Measurements from ENCODE around the gene CCDC148. TPM values are rescaled to one million over a fixed set of nuclear protein-coding genes. Genes with fewer than 3 reads are reported as not detected.
A peak's percentile ranks its signal among the peaks of the same experiment; 100 is the strongest.

CCDC148 gene
- total RNA-seq, 1 donor from 2014 or later, result 0.51 TPM

DNA sequence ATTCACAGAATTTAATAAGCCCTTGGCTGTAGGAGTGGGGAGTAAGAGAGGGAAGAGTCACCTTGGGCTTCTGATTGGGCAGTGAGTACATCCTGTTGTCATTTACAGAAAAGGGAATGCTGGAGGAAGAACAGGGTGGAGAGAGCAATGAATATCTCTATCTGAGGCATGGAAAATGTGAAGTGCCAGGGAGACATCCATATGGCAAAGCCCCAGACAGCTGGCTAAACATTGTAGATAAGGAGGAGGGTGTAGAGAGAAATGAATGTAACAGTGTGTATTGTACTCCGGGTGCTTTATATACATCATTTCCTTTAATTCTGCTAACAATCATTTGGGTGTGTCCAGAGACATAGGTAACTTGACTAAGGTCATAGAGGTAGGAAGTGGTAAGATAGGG, 251.3 kb downstream of the CCDC148 start:
- no peak for DNase-seq

DNA sequence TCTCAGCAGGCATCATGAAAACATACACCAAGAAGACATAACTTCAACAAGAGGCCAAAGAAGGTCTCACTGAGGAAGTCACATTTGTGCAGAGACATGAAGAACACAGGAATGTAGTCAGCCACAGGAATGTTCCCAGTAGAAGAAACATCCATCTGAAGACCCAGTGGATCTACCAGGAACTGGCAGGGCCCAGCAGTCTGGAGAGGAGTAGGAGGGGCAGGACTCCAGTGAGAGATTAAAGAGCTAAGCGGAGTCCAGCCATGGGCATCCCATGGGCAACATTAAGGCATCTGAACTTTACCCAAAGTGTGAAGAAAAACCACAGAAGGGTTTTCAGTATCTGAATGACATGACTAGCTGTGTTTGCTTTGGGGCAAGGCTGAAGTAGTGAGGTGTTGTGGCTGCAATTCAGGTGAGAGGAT, 251.8 kb downstream of the CCDC148 start:
- no peak for DNase-seq

DNA sequence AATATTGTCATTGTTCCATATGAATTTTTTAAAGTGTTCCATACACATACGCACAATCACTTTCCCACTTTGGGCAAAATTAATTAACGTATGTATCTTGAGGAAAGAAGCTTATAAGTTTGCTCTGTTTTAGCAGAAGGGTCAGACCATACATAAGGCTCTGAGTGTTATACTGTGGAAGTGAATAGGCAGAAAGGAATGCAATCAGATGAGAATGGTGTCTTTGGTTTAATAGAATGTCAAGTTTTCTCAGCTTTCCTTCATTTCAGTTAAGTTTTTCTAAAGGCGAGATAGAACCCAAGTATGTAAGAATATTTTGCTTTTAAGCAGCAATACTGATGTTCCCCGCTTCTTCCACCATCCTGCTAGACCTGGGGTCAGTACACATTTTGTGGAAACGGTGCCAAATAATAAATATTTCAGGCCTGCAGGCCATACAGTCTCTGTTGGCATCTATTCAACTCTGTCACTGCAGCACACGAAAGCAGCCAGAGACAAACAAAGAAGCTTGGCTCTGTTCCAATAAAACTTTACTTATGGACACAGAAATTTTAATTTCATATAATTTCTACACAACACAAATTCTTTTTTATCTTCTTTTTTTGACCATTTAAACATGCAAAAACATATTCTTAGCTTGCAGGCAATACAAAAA, 254.3 kb downstream of the CCDC148 start:
- peak; percentile 79 for DNase-seq

DNA sequence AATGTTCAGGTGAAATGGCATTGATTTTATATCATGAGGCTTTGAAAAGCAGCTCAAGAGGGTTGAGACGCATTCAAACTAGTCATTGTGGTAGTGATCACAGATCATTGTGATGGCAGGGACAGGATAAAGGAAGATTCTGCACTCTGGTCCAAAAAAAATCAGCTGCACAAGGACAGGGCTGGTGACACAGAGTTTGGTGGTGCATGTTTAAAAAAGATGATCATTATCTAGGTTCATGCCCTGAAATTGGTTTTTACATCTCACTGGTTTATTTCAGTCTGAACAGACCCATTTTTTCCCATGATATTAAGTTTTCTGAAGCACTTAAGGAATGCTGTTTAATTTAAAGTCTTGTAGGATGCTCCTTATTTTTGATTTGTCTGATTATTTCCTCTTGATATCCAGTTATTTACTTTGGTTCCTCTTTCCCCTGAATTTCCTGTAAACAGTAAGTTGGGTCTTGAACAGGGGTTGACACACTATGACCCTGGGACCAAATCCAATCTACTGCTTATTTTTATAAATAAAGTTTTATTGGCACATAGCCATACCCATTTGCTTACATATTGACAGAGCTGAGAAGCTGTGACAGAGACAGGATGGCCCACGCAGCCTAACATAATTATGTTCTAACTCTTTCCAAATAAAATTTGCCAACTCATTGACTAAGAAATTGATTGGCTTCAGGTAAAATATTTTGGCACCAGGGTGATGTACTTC, 256.5 kb downstream of the CCDC148 start:
- DNase-seq, result no peak

DNA sequence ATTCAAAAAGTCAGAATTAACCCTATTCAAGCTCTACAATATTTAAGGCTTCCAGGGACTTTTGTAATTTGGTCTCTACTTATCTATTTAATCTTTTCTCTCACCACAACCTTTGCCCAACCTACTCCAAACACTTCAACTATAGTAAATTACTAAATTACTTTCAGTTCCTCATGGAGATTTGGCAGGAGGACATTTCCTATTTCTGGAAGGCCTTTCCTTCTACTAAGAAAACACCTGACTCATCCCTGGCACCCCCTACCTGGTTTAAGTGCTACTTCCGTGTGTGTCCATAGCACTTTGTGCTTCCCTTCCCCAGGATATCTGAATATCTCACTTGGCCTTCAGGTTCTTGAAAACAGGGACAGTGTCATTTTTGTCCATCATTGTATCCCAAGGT, 258.6 kb downstream of the CCDC148 start:
- no peak for DNase-seq

DNA sequence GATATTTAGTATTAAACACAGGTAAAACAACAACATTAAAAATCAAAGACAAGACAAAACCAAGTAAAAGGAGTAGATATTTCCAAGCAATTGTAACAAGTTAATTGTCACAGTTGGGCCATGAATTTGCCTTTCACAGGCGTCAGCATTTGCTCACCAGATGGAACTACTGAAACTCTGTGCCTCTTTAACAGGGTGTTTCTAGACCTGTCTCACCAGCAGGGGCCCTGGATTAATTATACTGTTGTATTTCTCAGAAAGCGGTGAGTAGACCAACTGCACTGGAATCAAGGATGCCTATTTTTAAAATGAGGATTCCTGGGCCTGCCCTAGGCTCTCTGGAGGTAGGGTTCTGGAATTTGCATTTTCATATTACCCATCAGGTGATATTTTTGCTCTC, 262.3 kb downstream of the CCDC148 start:
- no peak for DNase-seq

DNA sequence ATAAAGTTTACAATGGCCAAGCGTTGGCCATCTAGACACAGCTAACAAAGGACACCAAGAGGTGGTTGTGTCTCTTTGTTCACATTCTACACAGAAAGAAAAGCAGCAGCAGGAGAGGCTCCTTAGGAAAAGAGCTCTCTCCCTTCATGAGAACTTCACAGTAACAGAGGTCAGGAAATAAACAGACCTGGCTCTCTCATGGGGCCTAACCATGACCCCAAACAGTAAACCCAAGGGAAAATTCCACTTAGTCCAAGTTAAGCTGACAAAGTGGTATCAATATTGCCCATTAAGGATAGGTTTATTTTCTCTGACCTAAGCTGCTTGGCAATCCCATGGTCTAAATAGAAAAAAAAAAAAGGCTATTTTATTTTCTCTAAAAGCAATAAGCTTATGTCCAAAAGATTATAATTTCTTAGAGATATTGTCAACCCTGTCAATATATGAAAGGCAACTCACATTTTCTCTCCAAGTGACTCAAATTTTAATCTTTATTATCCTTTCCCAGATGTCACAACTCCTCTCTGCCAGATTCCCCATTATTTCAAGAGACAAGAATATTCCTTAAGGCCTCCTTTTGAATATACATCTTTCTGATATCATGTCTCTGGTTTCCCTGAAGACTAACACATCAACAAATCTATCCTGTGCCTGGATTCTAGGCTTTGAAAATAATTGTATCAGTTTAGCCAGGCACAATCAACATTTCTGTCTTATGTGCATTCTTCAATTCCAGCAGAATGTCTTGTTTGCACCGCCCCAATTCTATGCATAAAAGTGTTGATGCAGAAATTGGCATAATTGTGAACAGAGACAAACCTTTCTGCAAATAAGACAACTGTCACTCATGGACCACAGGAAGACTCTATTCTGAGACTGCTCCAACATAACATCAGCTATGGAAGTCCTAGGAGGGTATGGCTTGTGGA, 263.8 kb downstream of the CCDC148 start:
- no peak for DNase-seq

DNA sequence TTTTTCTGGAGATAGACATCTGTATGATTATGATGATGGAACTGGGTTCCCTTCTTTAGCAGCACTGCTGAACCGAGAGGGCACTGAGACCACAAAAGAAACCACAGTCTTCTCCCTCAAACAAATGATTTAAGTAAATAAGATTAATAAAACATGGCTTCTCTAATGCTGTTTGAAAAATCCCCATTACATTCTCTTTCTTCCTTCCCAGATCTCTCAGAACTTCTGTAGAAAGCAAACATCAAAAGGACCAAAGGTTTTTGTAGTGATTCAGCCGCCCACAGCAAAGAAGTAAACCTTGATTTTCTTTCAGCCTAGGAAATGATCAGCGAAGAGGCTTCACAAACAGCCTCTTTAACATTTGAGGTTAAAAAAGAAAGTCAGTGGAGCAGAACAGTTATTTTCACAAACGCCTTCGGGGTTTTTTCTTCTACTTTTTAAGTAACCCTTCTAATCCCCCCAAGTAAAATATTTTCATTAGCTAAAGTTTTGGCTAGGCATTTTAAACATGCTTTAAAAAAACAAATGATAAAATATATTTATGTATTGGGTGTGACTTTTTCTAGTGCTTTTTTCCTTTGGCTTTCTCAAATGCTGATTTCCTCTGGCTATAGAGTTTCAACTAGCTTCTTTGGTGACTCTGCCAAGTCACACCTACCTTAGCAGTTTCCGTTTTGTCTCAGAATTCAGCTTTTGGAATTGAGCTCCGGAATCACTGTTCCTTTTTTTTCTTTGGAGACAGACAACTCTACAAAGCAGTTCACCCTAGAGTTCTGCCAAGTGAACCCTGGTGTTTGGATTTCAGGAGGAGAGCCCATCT, 265.3 kb downstream of the CCDC148 start:
- no peak for DNase-seq

DNA sequence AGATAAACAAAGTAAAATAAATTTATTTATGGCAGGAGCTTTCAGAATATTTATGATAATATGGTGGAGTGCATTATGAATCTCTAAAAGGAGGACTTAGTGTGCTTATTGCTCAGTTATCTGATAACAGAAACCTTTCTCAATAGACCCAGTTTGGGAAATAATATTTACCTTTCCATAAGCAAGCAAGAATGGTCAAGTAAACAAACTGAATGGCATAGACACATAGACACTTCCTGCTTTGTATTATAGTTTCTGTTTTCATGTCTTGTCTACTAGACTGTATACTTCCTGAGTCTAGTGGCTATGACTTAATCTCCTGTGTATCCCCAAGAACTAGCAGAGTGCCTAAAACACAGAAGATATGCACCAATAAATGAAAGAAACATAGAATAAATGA, 267.0 kb downstream of the CCDC148 start:
- no peak for DNase-seq

DNA sequence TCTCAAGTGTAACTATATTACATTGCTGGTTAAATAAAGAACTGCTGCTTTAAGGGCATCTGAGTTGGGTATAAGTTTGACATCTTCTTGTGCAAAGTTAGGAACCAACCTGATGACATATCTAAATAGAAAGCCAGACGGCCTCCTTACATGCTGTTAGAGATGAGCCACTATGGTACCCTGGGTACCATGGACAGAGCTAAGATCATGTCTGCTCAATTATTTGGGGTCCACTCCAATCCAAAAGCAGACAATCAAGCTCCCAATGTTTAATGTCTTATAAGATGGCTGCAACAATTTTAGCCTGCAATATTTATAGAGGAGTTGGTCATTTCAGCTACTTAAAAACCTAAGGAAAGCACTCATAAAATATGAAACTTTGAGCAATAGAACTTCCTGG, 268.6 kb downstream of the CCDC148 start:
- DNase-seq, result no peak

DNA sequence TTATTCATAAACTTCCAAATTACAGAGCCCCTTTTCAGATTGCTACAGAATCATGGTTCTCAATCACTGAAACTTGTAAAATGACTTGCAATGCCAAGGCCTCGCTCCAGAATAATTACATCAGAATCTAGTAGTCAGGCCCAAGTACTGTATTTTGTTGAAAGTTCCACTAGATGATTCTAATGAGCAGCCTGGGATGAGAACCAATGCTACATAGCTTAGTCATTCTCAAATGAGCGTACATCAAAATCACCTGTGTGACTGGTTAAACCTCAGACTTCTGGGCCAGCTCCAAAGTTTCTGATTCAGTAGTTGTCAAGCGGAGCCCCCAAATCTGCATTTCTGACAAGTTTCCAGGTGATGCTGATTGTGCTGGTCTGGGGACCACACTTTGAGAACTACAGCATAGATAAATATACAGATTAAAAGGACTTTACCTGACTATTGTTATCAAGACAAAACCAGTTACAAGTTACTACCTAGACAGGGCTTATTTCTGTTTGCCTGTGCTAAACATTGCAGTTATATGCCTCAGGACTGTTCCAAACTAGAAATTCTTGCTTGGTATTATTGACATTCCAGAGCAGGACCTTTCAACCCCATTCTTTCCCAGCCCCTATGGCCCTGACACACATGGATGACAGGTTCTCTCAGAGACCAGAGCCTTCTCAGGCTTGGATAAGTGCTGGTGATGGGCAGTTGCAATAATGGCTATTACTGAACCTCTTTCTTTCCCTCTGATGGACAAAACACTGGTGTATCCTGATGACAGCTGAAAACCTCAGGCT, 271.8 kb downstream of the CCDC148 start:
- DNase-seq, result no peak

DNA sequence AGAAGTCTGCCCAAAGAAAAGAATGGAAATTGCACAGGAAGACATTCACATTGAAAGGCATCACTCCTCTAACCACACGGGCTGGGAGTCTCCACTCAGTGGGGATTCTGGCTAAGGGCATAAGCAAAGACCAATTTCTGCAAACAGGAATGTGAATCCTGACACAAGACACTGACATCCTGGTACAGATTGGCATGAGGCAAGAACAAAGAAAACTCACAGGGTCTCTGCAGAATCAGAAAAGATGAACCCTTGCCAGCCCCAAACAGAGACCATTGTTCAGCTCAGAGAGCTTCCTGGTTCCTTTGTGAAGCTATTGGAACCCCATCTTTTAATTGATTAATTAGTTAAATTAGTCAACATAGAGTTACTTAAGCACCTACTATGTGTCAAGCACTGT, 272.6 kb downstream of the CCDC148 start:
- no peak for DNase-seq

DNA sequence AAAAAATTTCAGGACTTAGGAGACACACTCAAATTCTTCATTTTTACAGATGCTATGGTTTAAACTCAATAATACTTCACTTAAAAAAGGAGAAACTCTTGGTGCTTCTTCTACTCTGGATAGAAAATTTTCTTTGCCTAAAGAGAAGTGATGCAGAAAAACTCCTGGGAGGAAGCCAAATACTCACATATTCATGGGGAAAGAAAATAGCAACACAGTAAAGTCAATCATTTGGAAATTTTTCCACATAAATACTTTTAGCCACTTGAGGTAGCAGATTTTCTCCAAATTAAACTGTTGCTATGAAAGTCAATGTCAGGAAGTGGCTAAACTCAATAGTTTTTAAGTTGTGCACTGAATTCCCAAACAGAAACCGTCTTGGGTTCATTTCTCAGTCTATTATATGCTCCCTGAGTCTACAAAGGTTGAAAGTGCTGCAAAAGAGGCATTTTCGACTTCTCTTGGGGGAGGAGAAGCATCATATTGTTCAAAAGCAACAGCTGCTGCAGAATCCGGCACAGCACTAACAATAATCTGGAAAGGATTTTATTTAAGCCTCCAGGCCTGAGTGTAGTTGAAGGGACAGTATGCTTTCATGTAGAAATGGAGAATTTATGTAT, 273.8 kb downstream of the CCDC148 start:
- no peak for DNase-seq

DNA sequence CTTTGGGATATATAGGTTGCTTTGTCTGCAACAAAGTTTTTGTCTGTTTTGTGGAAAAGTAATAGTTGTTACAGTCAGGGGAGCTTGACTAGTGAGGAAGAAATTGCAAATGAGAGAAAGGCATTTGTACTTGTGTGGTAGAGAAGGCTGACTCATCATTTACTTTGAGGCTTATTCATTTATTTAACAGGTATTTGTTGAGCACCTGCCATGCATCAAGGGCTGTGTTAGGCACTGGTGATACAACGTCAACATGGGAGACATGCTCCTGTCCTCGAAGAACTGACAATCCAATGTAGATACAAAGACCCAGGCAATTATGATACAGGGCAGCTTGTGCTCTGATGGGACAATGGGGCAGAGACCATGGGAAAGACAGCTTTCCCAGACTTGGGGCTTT, 275.4 kb downstream of the CCDC148 start:
- DNase-seq, result no peak

DNA sequence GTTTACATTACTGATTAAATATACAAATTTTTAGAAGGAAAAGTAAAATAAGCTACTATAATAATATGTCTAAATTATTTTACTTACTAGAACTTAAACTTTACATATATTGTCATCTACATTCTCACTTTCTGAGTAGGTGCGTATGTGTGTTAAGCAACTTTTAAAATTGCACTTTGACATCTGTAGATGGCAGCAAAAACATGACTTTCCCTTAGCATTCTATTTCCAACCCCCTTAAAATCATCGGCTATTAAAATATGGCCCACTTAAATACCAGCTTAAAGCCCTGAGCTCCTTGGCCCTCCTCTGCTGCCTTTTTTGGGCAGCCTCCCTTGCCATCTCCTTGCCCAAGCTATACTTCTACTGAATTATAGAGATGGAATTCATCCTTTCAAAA, 276.9 kb downstream of the CCDC148 start:
- DNase-seq, result peak; percentile 66

DNA sequence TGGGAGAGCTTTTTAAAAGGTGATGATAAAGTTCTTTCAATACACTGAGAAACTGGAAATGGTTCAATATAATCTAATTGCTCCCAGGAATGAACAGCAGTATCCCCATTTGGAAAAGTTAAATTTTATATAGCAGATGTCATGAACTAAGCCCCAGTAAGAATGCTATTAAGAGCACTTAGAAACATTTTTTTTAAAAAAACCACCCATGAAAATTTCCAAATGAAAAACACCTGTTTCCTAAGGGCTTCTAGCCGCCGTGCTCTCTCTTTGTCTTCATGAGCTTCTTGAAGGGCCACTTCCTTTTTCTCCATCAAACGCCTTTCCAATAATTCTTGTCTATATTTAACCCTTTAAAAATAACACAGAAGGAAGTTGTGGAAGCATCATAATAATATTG, 277.9 kb downstream of the CCDC148 start:
- no peak for DNase-seq

DNA sequence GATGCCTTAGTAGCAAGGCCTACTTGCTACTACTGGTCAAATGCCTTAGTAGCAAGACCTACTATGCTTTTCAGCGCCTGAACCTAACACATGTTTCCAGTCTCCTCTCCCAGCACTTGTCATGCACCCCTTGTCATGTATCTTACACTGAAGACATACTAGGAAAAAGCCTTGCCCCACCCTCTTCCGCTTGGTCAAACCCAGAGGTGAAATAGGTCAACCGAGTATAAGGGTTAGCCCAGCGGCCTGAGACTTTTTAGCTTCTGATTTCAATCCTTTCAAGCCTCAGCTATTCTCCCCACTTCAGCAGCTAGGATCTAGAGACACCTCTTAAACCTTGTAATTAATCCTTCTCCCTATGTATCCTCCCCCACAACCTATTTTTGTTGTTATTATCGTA, 281.6 kb downstream of the CCDC148 start:
- no peak for DNase-seq

DNA sequence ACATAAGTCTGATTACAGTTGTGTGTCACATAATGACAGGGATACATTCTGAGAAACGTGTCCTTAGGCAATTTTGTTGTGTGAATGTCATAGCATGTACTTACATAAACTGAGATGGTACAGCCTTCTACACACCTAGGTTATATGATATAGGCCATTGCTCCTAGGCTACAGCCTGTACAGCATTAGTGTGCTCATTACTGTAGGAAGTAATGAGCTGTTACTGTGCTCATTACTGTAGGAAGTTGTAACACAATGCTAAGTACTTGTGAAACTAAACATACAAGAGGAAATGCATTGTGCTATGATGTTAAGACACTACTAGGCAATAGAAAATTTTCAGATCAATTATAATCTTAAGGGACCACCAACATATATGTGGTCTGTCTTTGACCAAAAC, 282.1 kb downstream of the CCDC148 start:
- no peak for DNase-seq

DNA sequence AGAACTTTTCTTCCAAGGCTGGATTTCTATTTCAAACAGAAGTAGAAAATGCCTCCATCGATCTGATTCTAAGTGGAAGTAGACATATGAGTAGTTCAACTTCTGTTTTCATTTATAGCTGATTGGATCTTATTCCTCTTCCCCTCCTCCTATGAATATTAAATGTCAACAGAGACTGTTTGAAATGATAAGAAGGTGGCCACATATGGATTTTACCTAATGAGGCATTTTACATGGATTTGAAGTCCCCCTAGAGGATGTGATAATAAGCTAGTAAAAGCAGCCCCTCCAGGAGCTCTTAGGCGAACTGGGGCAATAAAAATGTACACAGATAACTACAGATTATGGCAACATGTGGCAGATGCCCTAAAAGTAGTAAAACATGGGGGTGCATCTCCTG, 283.8 kb downstream of the CCDC148 start:
- DNase-seq, result no peak

DNA sequence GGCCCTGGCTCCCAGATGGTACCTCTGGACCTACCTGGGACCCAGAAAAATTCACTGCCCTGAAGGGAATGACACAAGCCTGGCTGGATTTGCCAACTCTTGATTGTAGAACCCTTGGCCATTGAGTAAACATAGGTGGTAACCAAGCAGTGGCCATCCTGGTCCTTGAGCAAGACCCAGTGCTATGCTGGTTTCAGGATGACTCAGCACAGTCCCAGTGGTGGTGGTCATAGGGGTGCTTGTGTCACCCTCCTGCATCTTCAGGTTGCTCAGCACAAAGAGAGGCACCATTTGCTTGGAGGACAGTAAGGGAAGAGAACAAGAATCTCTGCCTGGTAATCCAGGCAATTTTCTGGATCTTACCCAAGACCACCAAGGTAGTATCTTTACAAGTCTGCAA, 302.0 kb downstream of the CCDC148 start:
- no peak for DNase-seq

DNA sequence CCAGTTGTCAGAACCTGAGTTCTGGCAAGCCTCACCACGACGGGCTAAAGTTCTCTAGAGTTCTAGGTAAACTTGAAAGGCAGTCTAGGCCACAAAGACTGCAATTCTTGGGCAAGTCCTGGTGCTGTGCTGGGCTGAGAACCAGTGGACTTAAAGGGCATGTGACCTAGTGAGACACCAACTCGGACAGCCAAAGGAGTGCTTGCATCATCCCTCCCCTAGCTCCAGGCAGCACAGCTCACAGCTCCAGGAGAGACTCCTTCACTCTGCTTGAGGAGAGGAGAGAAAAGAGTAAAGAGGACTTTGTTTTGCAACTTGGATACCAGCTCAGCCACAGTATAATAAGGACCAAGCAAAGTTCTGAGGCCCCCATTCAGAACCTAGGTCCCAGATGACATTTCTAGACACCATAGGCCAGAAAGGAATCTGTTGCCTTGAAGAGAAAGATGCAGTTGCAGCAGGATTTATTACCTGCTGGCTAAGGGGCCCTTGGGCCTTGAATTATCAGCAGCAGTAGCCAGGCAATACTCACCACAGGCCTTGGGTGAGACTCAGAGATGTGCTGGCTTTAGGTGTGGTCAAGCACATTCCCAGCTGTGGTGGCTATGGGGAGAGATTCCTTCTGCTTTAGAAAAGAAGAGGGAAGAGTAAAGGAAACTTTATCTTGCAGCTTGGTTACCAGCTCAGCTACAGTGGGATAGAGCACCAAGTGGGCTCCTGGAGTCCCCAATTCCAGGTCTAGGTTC, 303.1 kb downstream of the CCDC148 start:
- no peak for DNase-seq
